Measurements from ENCODE around the gene CRISP2. TPM values are rescaled to one million over a fixed set of nuclear protein-coding genes. Genes with fewer than 3 reads are reported as not detected.

The CRISP2 gene
- total and polyA plus RNA-seq, 2 donors (not counting 3 experiments of a cell fraction or from before 2014, with no cell fraction given): not detected

DNA sequence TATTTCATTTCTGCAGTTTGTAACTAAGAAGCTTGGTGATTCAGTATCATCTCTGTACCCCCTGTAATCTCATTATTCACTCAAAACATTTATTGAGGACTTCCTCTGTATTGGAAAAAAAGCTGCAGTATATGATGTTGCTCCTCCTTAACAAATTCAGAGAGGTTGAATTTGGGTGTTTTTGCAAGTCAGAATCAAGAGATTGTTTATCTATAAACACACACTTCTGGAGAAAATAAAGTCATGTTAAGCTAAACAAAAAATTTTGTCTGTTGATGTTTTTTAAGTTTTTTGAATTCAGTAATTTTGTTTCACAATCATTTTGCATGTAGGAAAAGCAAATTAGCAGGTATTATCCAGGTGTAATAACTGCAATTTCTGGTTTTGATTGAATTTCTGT lies 65.3 kb downstream of the CRISP2 start:
- BruUV-seq (replicated peaks): no TSS peak
- POLR2A ChIA-PET: no interaction called here
- H3K36me3 ChIP-seq (ENCODE audit: control insufficient read depth in 2 of 2, extremely low read depth in 1 of 2, insufficient read depth in 2 of 2, low read length in 2 of 2): no peaks in the 10 kb centered on the region
- dilution Hi-C loops (cut with MboI; ENCODE audit: extremely low pct_ligation_motif_present, low sequenced_read_pairs): no loop called here
- FAIRE-seq (no peak), DNase-seq (ENCODE audit: low read depth, low spot score) (no peak)
- H2AFZ ChIP-seq (ENCODE audit: low read depth, low read length): no peak overlapping the region
- CTCF ChIA-PET: interaction anchor here (0.8 kb wide), 1 partner anchor 27 kb away, joined by 3 read pairs; no protein-coding TSS in a partner anchor
- H3K9ac ChIP-seq (replicated peaks; ENCODE audit: extremely low read depth, insufficient read depth, low read length): no peak overlapping the region
- no peaks in the 10 kb centered on the region for H3K9me1 ChIP-seq (replicated peaks; ENCODE audit: control insufficient read depth, extremely low read depth, insufficient read depth, low read length)
- H3K4me1 ChIP-seq (ENCODE audit: control insufficient read depth, extremely low read depth, insufficient read depth, low read length): no peaks in the 10 kb centered on the region
- H3K79me2 ChIP-seq (ENCODE audit: control insufficient read depth, insufficient read depth, low read length): no peaks in the 10 kb centered on the region
- no peaks in the 10 kb centered on the region for H4K20me1 ChIP-seq (replicated peaks; ENCODE audit: control insufficient read depth, extremely low read depth, insufficient read depth, low read length)
- H3K27ac ChIP-seq (ENCODE audit: insufficient read depth, low read depth, low read length): no peak overlapping the region
- peaks cover 0 to 2% of the 10 kb centered on the region in 2 experiments for H3K27me3 ChIP-seq (ENCODE audit: control insufficient read depth in 2 of 2, insufficient read depth in 2 of 2, low read length in 2 of 2)
- no peaks in the 10 kb centered on the region for H3K9me3 ChIP-seq (replicated peaks; ENCODE audit: control insufficient read depth, insufficient read depth, low read length)
- intact Hi-C loops (cut with micrococcal nuclease): no loop called here
- no peak overlapping the region for H3K4me2 ChIP-seq (ENCODE audit: insufficient read depth, low read length)
- TF ChIP-seq POLR2AphosphoS5 (IDR thresholded peaks at IDR 0.05; ENCODE audit: insufficient read depth, low read depth, low read length): no peak
- TF ChIP-seq GATA2 (IDR thresholded peaks at IDR 0.05; ENCODE audit: insufficient read depth, insufficient read length, low read depth, low read length): no peak
- TF ChIP-seq POLR2A (IDR thresholded peaks at IDR 0.05; ENCODE audit: low read depth, low read length): no peak
- no peak for TF ChIP-seq MYC (IDR thresholded peaks at IDR 0.05; ENCODE audit: low read depth, low read length)
- TF ChIP-seq, protein P1, sequence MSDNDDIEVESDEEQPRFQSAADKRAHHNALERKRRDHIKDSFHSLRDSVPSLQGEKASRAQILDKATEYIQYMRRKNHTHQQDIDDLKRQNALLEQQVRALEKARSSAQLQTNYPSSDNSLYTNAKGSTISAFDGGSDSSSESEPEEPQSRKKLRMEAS (IDR thresholded peaks at IDR 0.05; ENCODE audit: insufficient read depth, insufficient read length): no peak
- TF ChIP-seq CTCF (IDR thresholded peaks at IDR 0.05; ENCODE audit: extremely low read depth in 1 of 2, insufficient read depth in 1 of 2, low read depth in 1 of 2, low read length in 2 of 2): no peak
- no peak for TF ChIP-seq FOS (IDR thresholded peaks at IDR 0.05; ENCODE audit: borderline replicate concordance, insufficient read depth, low read length)
- no peak for TF ChIP-seq EZH2 (IDR thresholded peaks at IDR 0.05; ENCODE audit: borderline replicate concordance, low read depth, low read length, severe bottlenecking)
- H3K4me3 ChIP-seq (replicated peaks in 1 of 3; ENCODE audit: insufficient read depth in 1 of 3, low read depth in 1 of 3, low read length in 3 of 3): no peak overlapping the region
